WERI-Rb-1 (cell line): ENCODE data around the gene HSPD1.

Experiments used
- DNase-seq: peaks from one replicate; pipeline ENCODE4 v3.0.0-alpha.2; 2020
- H3K27ac ChIP-seq: fragments of 250-450 bp; sonication (Bioruptor Pico); 2 replicates; pipeline ENCODE4 v1.5.1; 2020; ENCODE audit warnings: mild to moderate bottlenecking, moderate library complexity
- H3K27me3 ChIP-seq: fragments of 250-450 bp; sonication (Bioruptor Pico); 2 replicates; pipeline ENCODE4 v1.5.1; 2021; ENCODE audit warnings: mild to moderate bottlenecking, low read depth, moderate library complexity; ENCODE audit not compliant: insufficient read depth, severe bottlenecking
- H3K36me3 ChIP-seq: fragments of 250-450 bp; sonication (Bioruptor Pico); 2 replicates; pipeline ENCODE4 v1.5.1; 2020; ENCODE audit warnings: mild to moderate bottlenecking, moderate library complexity
- H3K4me3 ChIP-seq: 2 replicates; pipeline ENCODE4 v1.5.1; 2011; ENCODE audit warnings: low read depth, mild to moderate bottlenecking, control low read depth, low read length
- H3K9me3 ChIP-seq: fragments of 250-450 bp; sonication (Bioruptor Pico); 2 replicates; pipeline ENCODE4 v1.5.1; 2021; ENCODE audit warnings: mild to moderate bottlenecking, moderate library complexity; ENCODE audit not compliant: severe bottlenecking
- CTCF ChIP-seq: IDR thresholded peaks from 2 replicates; pipeline ENCODE4 v1.5.1; 2011; ENCODE audit warnings: low read depth, mild to moderate bottlenecking, control low read depth, inconsistent platforms, low read length

The HSPD1 gene

GRCh38 chr2:197513915-197514314 is 14.3 kb upstream of the HSPD1 start:
- no peak for TF ChIP-seq CTCF
- H3K27me3 ChIP-seq, result no peaks in the 10 kb centered on the region
- no peaks in the 10 kb centered on the region for H3K9me3 ChIP-seq
- peaks cover 7% of the 10 kb centered on the region for H3K36me3 ChIP-seq
- DNase-seq, result no peak
- H3K4me3 ChIP-seq, result no peak overlapping the region
- H3K27ac ChIP-seq, result peak overlapping the region; percentile 93

GRCh38 chr2:197506658-197507057 is 7.0 kb upstream of the HSPD1 start:
- Histone ChIP-seq H3K9me3 (no peaks in the 10 kb centered on the region), H3K4me3 (no peak overlapping the region), H3K27ac (no peak overlapping the region), H3K36me3 (peaks cover 49% of the 10 kb centered on the region), H3K27me3 (no peaks in the 10 kb centered on the region)
- DNase-seq, result no peak
- no peak for TF ChIP-seq CTCF

GRCh38 chr2:197504512-197504911 is 4.9 kb upstream of the HSPD1 start:
- Histone ChIP-seq H3K4me3 (no peak overlapping the region), H3K9me3 (no peaks in the 10 kb centered on the region), H3K27ac (no peak overlapping the region), H3K27me3 (no peaks in the 10 kb centered on the region), H3K36me3 (peaks cover 56% of the 10 kb centered on the region)
- DNase-seq, result no peak
- no peak for TF ChIP-seq CTCF

- no peak for DNase-seq
- Histone ChIP-seq H3K4me3 (no peak overlapping the region), H3K27me3 (no peaks in the 10 kb centered on the region), H3K9me3 (no peaks in the 10 kb centered on the region), H3K36me3 (peaks cover 61% of the 10 kb centered on the region), H3K27ac (no peak overlapping the region)
- TF ChIP-seq CTCF, result no peak
These were observed 4.4 kb upstream of the HSPD1 start for GRCh38 chr2:197504000-197504399.

- Histone ChIP-seq H3K27me3 (no peaks in the 10 kb centered on the region), H3K36me3 (peaks cover 74% of the 10 kb centered on the region), H3K9me3 (no peaks in the 10 kb centered on the region), H3K4me3 (no peak overlapping the region), H3K27ac (no peak overlapping the region)
- no peak for TF ChIP-seq CTCF
- DNase-seq, result no peak
These were observed 3.0 kb upstream of the HSPD1 start for GRCh38 chr2:197502685-197503084.

- Histone ChIP-seq H3K9me3 (no peaks in the 10 kb centered on the region), H3K27me3 (no peaks in the 10 kb centered on the region), H3K36me3 (peaks cover 79% of the 10 kb centered on the region), H3K27ac (no peak overlapping the region), H3K4me3 (no peak overlapping the region)
- no peak for DNase-seq
- no peak for TF ChIP-seq CTCF
These were observed 2.6 kb upstream of the HSPD1 start for GRCh38 chr2:197502201-197502600.
